HepG2 (cell line): ENCODE results near the gene CRLF3. TPM values are rescaled to one million over a fixed set of nuclear protein-coding genes. Genes with fewer than 3 reads are reported as not detected.

Experiments used
- CCDC6 ChIP-seq: sonication (generic); formaldehyde crosslinking; IDR thresholded peaks from 2 replicates; pipeline ENCODE4 v1.8.1; 2022; ENCODE audit warnings: mild to moderate bottlenecking, missing genetic modification reagents, moderate library complexity
- GATA4 ChIP-seq: sonication (generic); IDR thresholded peaks from 2 replicates; pipeline ENCODE4 v1.6.1; 2016; ENCODE audit warnings: antibody characterized with exemption, low read depth, borderline replicate concordance
- GATAD1 ChIP-seq: IDR thresholded peaks from 2 replicates; pipeline ENCODE4 v1.6.1; 2016; ENCODE audit warnings: missing genetic modification reagents, missing compliant biosample characterization
- HMGA1 ChIP-seq: sonication (generic); formaldehyde crosslinking; conservative IDR thresholded peaks from 2 replicates; pipeline ENCODE4 v1.4.0; 2020; ENCODE audit warnings: missing genetic modification reagents
- MAZ ChIP-seq, 2 experiments: sonication (generic) in 1 of 2; formaldehyde crosslinking in 1 of 2; IDR thresholded peaks; 2 replicates each; pipeline versions ENCODE4 v1.5.0 to v1.6.1; 2012 to 2020; ENCODE audit warnings: low read depth in 2 of 2, mild to moderate bottlenecking in 2 of 2, borderline replicate concordance in 1 of 2, improper control_type of control experiment in 1 of 2, low read length in 1 of 2, missing genetic modification reagents in 1 of 2, moderate library complexity in 1 of 2
- NONO ChIP-seq, 2 experiments: fragments of 450-650 bp in 1 of 2; sonication (generic) in 1 of 2; formaldehyde crosslinking in 1 of 2; IDR thresholded peaks in 1 of 2; conservative IDR thresholded peaks in 1 of 2; 2 replicates each; pipeline versions ENCODE4 v1.6.1 to v1.8.0; 2017 to 2022; ENCODE audit warnings: mild to moderate bottlenecking in 1 of 2, missing genetic modification reagents in 1 of 2, moderate library complexity in 1 of 2
- THAP9 ChIP-seq: sonication (generic); formaldehyde crosslinking; IDR thresholded peaks from 2 replicates; pipeline ENCODE4; 2020; ENCODE audit warnings: missing genetic modification reagents, mild to moderate bottlenecking, borderline replicate concordance
- ZBTB49 ChIP-seq: sonication (generic); formaldehyde crosslinking; IDR thresholded peaks from 2 replicates; pipeline ENCODE4 v1.4.0; 2020; ENCODE audit warnings: missing genetic modification reagents, borderline replicate concordance
- ZSCAN30 ChIP-seq: sonication (generic); formaldehyde crosslinking; IDR thresholded peaks from 2 replicates; pipeline ENCODE4 v1.5.0; 2020; ENCODE audit warnings: mild to moderate bottlenecking, missing genetic modification reagents
- polyA plus RNA-seq, 8 experiments: library from polyadenylated mRNA; depleted of rRNA in 3 of 8; stranded (reverse) in 7 of 8; unstranded in 1 of 8; fragments of >200 nt; fragmentation: Illumina TruSeq in 4 of 8; extraction: Trizol in 4 of 8; gene quantifications; 2 replicates each; pipeline versions ENCODE4 v1.2.1 to v1.2.3, GENCODE V29; 2011 to 2016; ENCODE audit warnings: low read depth in 4 of 8, missing spikeins in 1 of 8, mixed read lengths in 1 of 8; ENCODE audit not compliant: insufficient read depth in 1 of 8
- total RNA-seq, 5 experiments: library from RNA; depleted of rRNA; stranded (reverse); fragments of >200 nt; fragmentation: Illumina TruSeq; extraction: Trizol; gene quantifications; 2 replicates each; pipeline ENCODE4 v1.2.3, GENCODE V29; 2016; ENCODE audit warnings: low read depth in 1 of 5

CRLF3 gene
- total and polyA plus RNA-seq, 2 of the 13 experiments (the other 11 are each of a cell fraction or from before 2014, with no cell fraction given): 6.4 to 9.1 TPM

DNA sequence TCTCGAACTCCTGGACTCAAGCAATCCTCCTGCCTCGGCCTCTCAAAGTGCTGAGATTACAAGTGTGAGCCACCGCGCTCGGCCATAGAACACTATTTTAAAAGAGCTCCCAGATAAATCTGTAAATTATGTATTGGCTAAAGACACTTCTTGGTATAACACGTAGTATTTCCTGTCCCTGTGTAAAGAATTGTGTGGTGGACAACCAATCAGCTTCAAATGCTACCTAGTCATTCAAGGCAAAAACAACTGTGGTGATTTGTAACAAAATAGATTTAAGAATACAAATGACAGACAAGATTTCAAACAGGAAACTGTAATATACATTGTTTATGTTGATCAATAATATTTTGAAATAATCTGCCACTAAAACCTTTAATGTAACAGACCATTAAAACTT is 14.6 kb downstream of the CRLF3 start (continued):
- no peak for TF ChIP-seq CCDC6
- no peak for TF ChIP-seq NONO (IDR thresholded peaks at IDR 0.05)
- no peak for TF ChIP-seq NONO (CRISPR knock-in tag; conservative IDR thresholded peaks at IDR 0.05)
- TF ChIP-seq GATA4: no peak
- no peak for TF ChIP-seq ZBTB49 (CRISPR knock-in tag)
- TF ChIP-seq HMGA1 (CRISPR knock-in tag): no peak
- TF ChIP-seq GATAD1 (CRISPR knock-in tag): no peak
- no peak for TF ChIP-seq MAZ (IDR thresholded peaks at IDR 0.05; ENCODE audit: borderline replicate concordance, low read depth, low read length)
- no peak for TF ChIP-seq MAZ (CRISPR knock-in tag; IDR thresholded peaks at IDR 0.05; ENCODE audit: low read depth)
- no peak for TF ChIP-seq ZSCAN30
- TF ChIP-seq THAP9 (CRISPR knock-in tag): no peak
